Measurements from ENCODE around the gene PDE7B.

GRCh38 chr6:135971351-135971750, 119.8 kb downstream of the PDE7B start:
- TF ChIP-seq CTCF (IDR thresholded peaks at IDR 0.05), result no peak
- no peak for TF ChIP-seq EZH2 (IDR thresholded peaks at IDR 0.05; ENCODE audit: borderline replicate concordance, insufficient read depth, low read depth, low read length, poor library complexity, severe bottlenecking)
